K562 (cell line): ENCODE data around the gene CDKN1C. TPM values are rescaled to one million over a fixed set of nuclear protein-coding genes. Genes with fewer than 3 reads are reported as not detected.

Source experiments
- BDP1 ChIP-seq: IDR thresholded peaks from 3 replicates; pipeline ENCODE4 v1.6.1; 2011; ENCODE audit not compliant: insufficient read length, insufficient read depth
- BRD9 ChIP-seq: fragments of 450-650 bp; IDR thresholded peaks from 2 replicates; pipeline ENCODE4 v1.6.1; 2018; ENCODE audit warnings: low read depth; ENCODE audit not compliant: partially characterized antibody
- CBFA2T2 ChIP-seq: fragments of 450-650 bp; conservative IDR thresholded peaks from 2 replicates; pipeline ENCODE4 v1.6.1; 2017; ENCODE audit warnings: mild to moderate bottlenecking
- CBX2 ChIP-seq: fragments of 200-600 bp; sonication (generic); IDR thresholded peaks from one replicate; pipeline ENCODE4 v1.6.1; 2012; ENCODE audit warnings: mild to moderate bottlenecking, low read length, inconsistent platforms; ENCODE audit not compliant: insufficient read depth, poor library complexity, severe bottlenecking
- CREM ChIP-seq: IDR thresholded peaks from 2 replicates; pipeline ENCODE4 v1.6.1; 2014; ENCODE audit warnings: antibody characterized with exemption, low read depth
- HLTF ChIP-seq: fragments of 450-650 bp; IDR thresholded peaks from 2 replicates; pipeline ENCODE4 v1.6.1; 2016
- HMG20B ChIP-seq: fragments of 250-450 bp; sonication (Bioruptor Pico); IDR thresholded peaks from 2 replicates; pipeline ENCODE4 v1.5.0; 2021; ENCODE audit warnings: mild to moderate bottlenecking
- HSF4 ChIP-seq: fragments of 250-450 bp; sonication (Bioruptor Pico); IDR thresholded peaks from 2 replicates; pipeline ENCODE4 v2.1.2; 2022; ENCODE audit warnings: mild to moderate bottlenecking, moderate library complexity, borderline replicate concordance
- KLF10 ChIP-seq: fragments of 250-450 bp; sonication (Bioruptor Pico); IDR thresholded peaks from 2 replicates; pipeline ENCODE4 v1.6.1; 2021; ENCODE audit warnings: matching md5 sums
- L3MBTL2 ChIP-seq: fragments of 450-650 bp; IDR thresholded peaks from 2 replicates; pipeline ENCODE4 v1.6.1; 2016; ENCODE audit warnings: mild to moderate bottlenecking, moderate library complexity
- LEF1 ChIP-seq: fragments of 450-650 bp; IDR thresholded peaks from 2 replicates; pipeline ENCODE4 v1.6.1; 2016; ENCODE audit warnings: mild to moderate bottlenecking
- MED1 ChIP-seq: sonication (generic); formaldehyde crosslinking; IDR thresholded peaks from 2 replicates; pipeline ENCODE4 v1.8.1; 2023; ENCODE audit warnings: missing genetic modification reagents, borderline replicate concordance
- MEF2A ChIP-seq: IDR thresholded peaks from 2 replicates; pipeline ENCODE4 v1.6.1; 2011; ENCODE audit warnings: low read depth, mild to moderate bottlenecking, low read length, moderate library complexity; ENCODE audit not compliant: control insufficient read depth
- MTA2 ChIP-seq: fragments of 450-650 bp; IDR thresholded peaks from 2 replicates; pipeline ENCODE4 v1.6.1; 2016; ENCODE audit warnings: low read depth
- MXI1 ChIP-seq: IDR thresholded peaks from 2 replicates; pipeline ENCODE4 v1.6.1; 2011; ENCODE audit warnings: low read depth, mild to moderate bottlenecking, improper control_type of control experiment, low read length
- NCOA2 ChIP-seq, 2 experiments: fragments of 450-650 bp; IDR thresholded peaks; 2 replicates each; pipeline ENCODE4 v1.6.1; 2018; ENCODE audit warnings: mild to moderate bottlenecking in 2 of 2, moderate library complexity in 1 of 2; ENCODE audit not compliant: partially characterized antibody in 2 of 2
- NCOR1 ChIP-seq: fragments of 450-650 bp; IDR thresholded peaks from 2 replicates; pipeline ENCODE4 v1.6.1; 2016; ENCODE audit warnings: mild to moderate bottlenecking, moderate library complexity
- NEUROD1 ChIP-seq: fragments of 150-350 bp; IDR thresholded peaks from 2 replicates; pipeline ENCODE4 v1.6.1; 2014; ENCODE audit warnings: borderline replicate concordance, low read length, low read depth; ENCODE audit not compliant: partially characterized antibody
- RNF2 ChIP-seq: sonication (generic); IDR thresholded peaks from 2 replicates; pipeline ENCODE4 v1.6.1; 2016
- RUNX1 ChIP-seq: sonication (generic); IDR thresholded peaks from 2 replicates; pipeline ENCODE4 v1.6.1; 2016; ENCODE audit warnings: antibody characterized with exemption, low read depth
- SOX6 ChIP-seq: fragments of 450-650 bp; IDR thresholded peaks from 2 replicates; pipeline ENCODE4 v1.6.1; 2014; ENCODE audit warnings: mild to moderate bottlenecking
- SP1 ChIP-seq: sonication (generic); formaldehyde crosslinking; IDR thresholded peaks from 2 replicates; pipeline ENCODE4 v1.8.1; 2022; ENCODE audit warnings: mild to moderate bottlenecking, missing genetic modification reagents
- TEAD1 ChIP-seq, 2 experiments: fragments of 450-650 bp in 1 of 2; sonication (generic) in 1 of 2; formaldehyde crosslinking; IDR thresholded peaks; 2 replicates each; pipeline versions ENCODE4 v1.4.0 to v1.8.0; 2020 to 2022; ENCODE audit warnings: mild to moderate bottlenecking in 2 of 2, missing genetic modification reagents in 1 of 2
- XRCC5 ChIP-seq: fragments of 200-400 bp; formaldehyde crosslinking; IDR thresholded peaks from 2 replicates; pipeline ENCODE4 v1.6.1; 2017; ENCODE audit warnings: low read depth, mild to moderate bottlenecking, low read length
- ZNF586 ChIP-seq: fragments of 450-650 bp; formaldehyde crosslinking; conservative IDR thresholded peaks from 2 replicates; pipeline ENCODE4 v1.4.0; 2020; ENCODE audit warnings: mild to moderate bottlenecking, moderate library complexity
- ZNF830 ChIP-seq: fragments of 250-450 bp; sonication (Bioruptor Pico); IDR thresholded peaks from 2 replicates; pipeline ENCODE4 v1.5.0; 2021; ENCODE audit warnings: mild to moderate bottlenecking
- ZSCAN29 ChIP-seq: fragments of 450-650 bp; IDR thresholded peaks from 2 replicates; pipeline ENCODE4 v1.6.1; 2017
- polyA plus RNA-seq, 8 experiments: library from polyadenylated mRNA; depleted of rRNA in 4 of 8; stranded (reverse) in 5 of 8; unstranded in 3 of 8; fragments of >200 nt; fragmentation: Nextera tagmentation in 2 of 8; fragmentation: Illumina TruSeq in 1 of 8; extraction: Ambion mirVana in 2 of 8; extraction: Trizol in 1 of 8; gene quantifications; 2 replicates each; pipeline versions ENCODE4 v1.2.1 to v1.2.3, GENCODE V29; 2011 to 2014; ENCODE audit warnings: inconsistent platforms in 1 of 8, missing spikeins in 1 of 8
- total RNA-seq, 7 experiments: library from RNA; depleted of rRNA in 6 of 7; stranded (reverse); fragments of >200 nt in 6 of 7; fragmentation: Illumina TruSeq in 2 of 7; extraction: Trizol in 2 of 7; gene quantifications; 2 replicates each; pipeline versions ENCODE4 v1.2.1 to v1.2.3, GENCODE V29; 2011 to 2021; ENCODE audit warnings: low replicate concordance in 1 of 7
- TF ChIP-seq, protein P1 (sequence below): sonication (generic); formaldehyde crosslinking; IDR thresholded peaks from 2 replicates; pipeline ENCODE4 v1.8.0; 2022; ENCODE audit warnings: mild to moderate bottlenecking, low read depth, missing genetic modification reagents
- TF ChIP-seq, protein P2 (sequence below), 2 experiments: IDR thresholded peaks in 1 of 2; conservative IDR thresholded peaks in 1 of 2; 2 replicates each; pipeline ENCODE4 v1.6.1; 2016; ENCODE audit warnings: low read depth in 2 of 2, mild to moderate bottlenecking in 1 of 2, missing compliant biosample characterization in 1 of 2, missing genetic modification characterization in 1 of 2, moderate library complexity in 1 of 2

Gene CDKN1C
- total and polyA plus RNA-seq, 9 of the 15 experiments (the other 6 are each of a cell fraction or from before 2014, with no cell fraction given): 2.8 to 21.1 (median 9.3) TPM

DNA sequence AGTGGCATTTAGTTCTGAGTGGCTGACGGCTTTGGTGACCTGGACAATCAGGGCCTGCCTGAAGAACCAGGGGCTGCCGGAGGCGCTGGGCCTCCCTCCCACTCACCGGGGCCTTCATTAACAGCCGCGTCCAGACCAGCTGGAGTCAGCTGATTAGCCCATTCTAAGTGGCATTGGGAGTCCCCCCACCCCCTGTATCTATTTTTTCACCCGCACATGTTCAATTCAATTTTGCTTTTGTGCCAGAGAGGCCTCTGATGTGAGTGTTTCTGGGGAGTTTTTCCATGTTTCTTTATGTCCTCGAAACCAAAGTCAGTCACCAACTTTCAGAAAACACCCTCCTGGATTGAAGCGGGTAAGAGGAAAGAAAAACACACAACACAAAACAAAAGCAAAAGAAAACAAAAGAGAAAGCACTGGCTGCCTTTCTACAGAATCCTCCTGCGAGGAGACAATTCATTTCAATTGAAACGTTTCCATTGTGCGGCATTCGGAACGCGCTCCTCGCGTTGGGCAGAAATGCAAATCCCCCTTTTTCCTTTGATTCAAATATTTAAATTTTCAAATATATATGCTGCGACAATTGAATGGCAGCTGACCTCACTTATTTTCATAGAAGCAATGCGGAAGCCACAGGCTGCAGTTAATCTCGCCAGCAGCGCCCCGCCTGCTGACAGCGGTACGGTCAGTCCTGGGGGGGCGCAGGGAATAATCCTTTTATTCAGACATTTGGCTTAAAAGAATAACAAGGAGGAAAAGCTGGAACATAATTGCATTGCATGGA, 17.7 kb downstream of the CDKN1C start (continued):
- TF ChIP-seq RUNX1: no peak
- TF ChIP-seq, protein P1, sequence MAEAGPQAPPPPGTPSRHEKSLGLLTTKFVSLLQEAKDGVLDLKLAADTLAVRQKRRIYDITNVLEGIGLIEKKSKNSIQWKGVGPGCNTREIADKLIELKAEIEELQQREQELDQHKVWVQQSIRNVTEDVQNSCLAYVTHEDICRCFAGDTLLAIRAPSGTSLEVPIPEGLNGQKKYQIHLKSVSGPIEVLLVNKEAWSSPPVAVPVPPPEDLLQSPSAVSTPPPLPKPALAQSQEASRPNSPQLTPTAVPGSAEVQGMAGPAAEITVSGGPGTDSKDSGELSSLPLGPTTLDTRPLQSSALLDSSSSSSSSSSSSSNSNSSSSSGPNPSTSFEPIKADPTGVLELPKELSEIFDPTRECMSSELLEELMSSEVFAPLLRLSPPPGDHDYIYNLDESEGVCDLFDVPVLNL (CRISPR knock-in tag): no peak
- peak; percentile 33 for TF ChIP-seq NEUROD1
- TF ChIP-seq RNF2: no peak
- no peak for TF ChIP-seq MED1 (CRISPR knock-in tag)
- peak; percentile 15; the same call in 1 of the 2 replicates for TF ChIP-seq SOX6
- no peak for TF ChIP-seq CREM
- TF ChIP-seq BRD9: no peak
- TF ChIP-seq MXI1: no peak
- no peak for TF ChIP-seq ZNF830 (CRISPR knock-in tag)
- TF ChIP-seq CBFA2T2: peak; percentile 87
- TF ChIP-seq BDP1: no peak
- TF ChIP-seq KLF10: no peak
- no peak for TF ChIP-seq TEAD1 (CRISPR knock-in tag; IDR thresholded peaks at IDR 0.05)
- no peak for TF ChIP-seq HLTF
- peak; percentile 45 for TF ChIP-seq L3MBTL2
- TF ChIP-seq ZSCAN29: no peak
- TF ChIP-seq NCOA2 (IDR thresholded peaks at IDR 0.05; ENCODE audit: partially characterized antibody in 2 of 2): peak in 1 of 2 experiments; percentile 14
- no peak for TF ChIP-seq CBX2
- peak; percentile 59 for TF ChIP-seq MTA2
- no peak for TF ChIP-seq HMG20B (CRISPR knock-in tag)
- TF ChIP-seq, protein P2, sequence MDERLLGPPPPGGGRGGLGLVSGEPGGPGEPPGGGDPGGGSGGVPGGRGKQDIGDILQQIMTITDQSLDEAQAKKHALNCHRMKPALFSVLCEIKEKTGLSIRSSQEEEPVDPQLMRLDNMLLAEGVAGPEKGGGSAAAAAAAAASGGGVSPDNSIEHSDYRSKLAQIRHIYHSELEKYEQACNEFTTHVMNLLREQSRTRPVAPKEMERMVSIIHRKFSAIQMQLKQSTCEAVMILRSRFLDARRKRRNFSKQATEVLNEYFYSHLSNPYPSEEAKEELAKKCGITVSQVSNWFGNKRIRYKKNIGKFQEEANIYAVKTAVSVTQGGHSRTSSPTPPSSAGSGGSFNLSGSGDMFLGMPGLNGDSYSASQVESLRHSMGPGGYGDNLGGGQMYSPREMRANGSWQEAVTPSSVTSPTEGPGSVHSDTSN (CRISPR knock-in tag; IDR thresholded peaks at IDR 0.05; ENCODE audit: low read depth): no peak
- TF ChIP-seq, protein P2 (tag; conservative IDR thresholded peaks at IDR 0.05; ENCODE audit: low read depth): peak; percentile 45
- TF ChIP-seq LEF1: peak; percentile 64; the same call in 1 of the 2 replicates
- no peak for TF ChIP-seq XRCC5
- peak; percentile 83 for TF ChIP-seq NCOR1
- TF ChIP-seq HSF4: no peak
- TF ChIP-seq SP1 (CRISPR knock-in tag): no peak
- no peak for TF ChIP-seq MEF2A
- TF ChIP-seq ZNF586 (CRISPR knock-in tag): no peak
